SK-N-SH (cell line): ENCODE data around the gene CTXND1.

Source experiments
- CHD2 ChIP-seq: fragments of 150-350 bp; IDR thresholded peaks from 2 replicates; pipeline ENCODE4 v1.6.1; 2018; ENCODE audit warnings: low read length; ENCODE audit not compliant: partially characterized antibody
- CTCF ChIP-seq: fragments of 200-600 bp; sonication (generic); IDR thresholded peaks from 2 replicates; pipeline ENCODE4 v1.6.1; 2017; ENCODE audit warnings: antibody characterized with exemption, mild to moderate bottlenecking, moderate library complexity
- FOXM1 ChIP-seq: IDR thresholded peaks from 2 replicates; pipeline ENCODE4 v1.4.0; 2012; ENCODE audit warnings: low read depth, mild to moderate bottlenecking
- GABPA ChIP-seq: IDR thresholded peaks from 2 replicates; pipeline ENCODE4 v1.4.0; 2012; ENCODE audit warnings: low read depth, mild to moderate bottlenecking
- MAX ChIP-seq: IDR thresholded peaks from 2 replicates; pipeline ENCODE4 v1.4.0; 2012; ENCODE audit warnings: low read depth
- POLR2AphosphoS5 ChIP-seq: IDR thresholded peaks from 2 replicates; pipeline ENCODE4 v1.6.1; 2012; ENCODE audit warnings: low read depth, low read length
- RAD21 ChIP-seq: IDR thresholded peaks from 2 replicates; pipeline ENCODE4 v1.6.1; 2012; ENCODE audit warnings: mild to moderate bottlenecking, low read length
- RCOR1 ChIP-seq: fragments of 150-350 bp; IDR thresholded peaks from 2 replicates; pipeline ENCODE4 v1.6.1; 2017; ENCODE audit warnings: antibody characterized with exemption, low read length
- TEAD4 ChIP-seq: IDR thresholded peaks from 2 replicates; pipeline ENCODE4 v1.4.0; 2012; ENCODE audit warnings: mild to moderate bottlenecking, borderline replicate concordance; ENCODE audit not compliant: insufficient read depth
- USF2 ChIP-seq: fragments of 150-350 bp; IDR thresholded peaks from 2 replicates; pipeline ENCODE4 v1.6.1; 2017; ENCODE audit warnings: antibody characterized with exemption, low read length, low read depth, borderline replicate concordance
- ZBTB33 ChIP-seq: IDR thresholded peaks from 2 replicates; pipeline ENCODE4 v1.4.0; 2012; ENCODE audit warnings: low read depth, borderline replicate concordance

GRCh38 chr15:80260551-80260950 is 8.5 kb upstream of the CTXND1 start:
- no peak for TF ChIP-seq FOXM1
- no peak for TF ChIP-seq CTCF
- no peak for TF ChIP-seq CHD2
- no peak for TF ChIP-seq POLR2AphosphoS5
- TF ChIP-seq RCOR1: no peak
- no peak for TF ChIP-seq MAX
- no peak for TF ChIP-seq ZBTB33
- TF ChIP-seq TEAD4: no peak
- TF ChIP-seq RAD21: no peak
- no peak for TF ChIP-seq USF2
- TF ChIP-seq GABPA: no peak
